ENCODE results near the gene PLK4.
A peak's percentile ranks its signal among the peaks of the same experiment; 100 is the strongest.
"Not testable (repeated sequence)": the region's sequence is repeated elsewhere in the genome, so short reads cannot be mapped to it uniquely, and the experiment has no call there.

Gene PLK4

DNA sequence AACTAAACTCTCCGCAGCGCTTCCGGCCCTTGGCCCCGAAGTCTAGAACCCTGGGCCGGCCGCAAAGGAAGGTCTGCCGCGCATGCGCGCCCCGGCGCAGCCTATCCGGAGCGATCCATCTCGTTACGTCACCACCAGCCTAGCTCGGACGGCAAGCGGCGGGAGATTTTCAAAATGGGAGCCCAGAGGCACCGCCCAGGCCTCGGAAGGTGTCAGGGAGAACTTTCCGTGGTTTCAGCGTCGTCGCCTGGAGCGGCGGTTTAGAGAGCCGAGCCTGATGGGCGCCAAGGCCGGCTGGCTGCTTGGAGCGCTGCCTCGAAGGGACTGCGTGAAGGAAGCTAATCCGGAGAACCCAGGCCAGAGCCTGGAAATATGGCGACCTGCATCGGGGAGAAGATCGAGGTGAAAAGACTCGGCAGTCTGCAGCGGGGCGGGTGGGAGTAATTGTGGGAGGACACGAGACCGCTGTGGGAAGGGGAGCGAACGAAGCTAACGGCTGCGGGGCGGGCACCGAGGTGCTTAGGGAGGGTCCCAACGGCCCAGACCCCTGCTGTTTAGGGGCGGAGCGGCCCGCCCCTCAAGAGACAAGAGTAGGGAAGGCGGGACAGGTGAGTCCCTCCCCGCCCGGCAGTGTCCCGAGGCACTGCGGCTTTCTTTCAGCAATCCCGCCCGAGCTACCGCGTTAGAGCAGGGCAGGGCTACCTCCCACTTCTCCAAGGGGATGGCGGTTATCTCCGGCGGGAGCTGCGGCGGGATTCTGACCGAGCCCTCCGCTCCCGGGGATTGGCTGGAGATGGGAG lies at the start of gene PLK4:
TSS of gene PLK4 (plus strand) at position 131 of the 800 bp plus-strand sequence. CDS start at position 373, 242 bp downstream.
- DNase-seq: peak; percentile 97

DNA sequence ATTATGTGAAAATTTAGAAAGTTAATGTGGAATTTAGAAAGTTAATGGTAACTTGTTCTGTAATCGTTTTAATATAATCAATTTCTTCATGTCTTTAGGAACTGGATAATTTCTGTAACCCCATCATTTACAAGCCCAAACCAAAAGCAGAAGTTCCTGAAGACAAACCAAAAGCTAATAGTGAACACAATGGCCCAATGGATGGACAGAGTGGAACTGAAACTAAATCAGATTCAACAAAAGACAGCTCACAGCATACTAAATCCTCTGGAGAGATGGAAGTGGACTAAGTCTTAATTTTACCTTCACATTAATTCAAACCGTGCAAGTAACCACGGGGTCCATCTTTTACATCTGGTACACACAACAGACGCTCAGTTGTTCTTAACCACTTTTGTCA lies 48.1 kb upstream of the PLK4 start:
- no peak for DNase-seq

DNA sequence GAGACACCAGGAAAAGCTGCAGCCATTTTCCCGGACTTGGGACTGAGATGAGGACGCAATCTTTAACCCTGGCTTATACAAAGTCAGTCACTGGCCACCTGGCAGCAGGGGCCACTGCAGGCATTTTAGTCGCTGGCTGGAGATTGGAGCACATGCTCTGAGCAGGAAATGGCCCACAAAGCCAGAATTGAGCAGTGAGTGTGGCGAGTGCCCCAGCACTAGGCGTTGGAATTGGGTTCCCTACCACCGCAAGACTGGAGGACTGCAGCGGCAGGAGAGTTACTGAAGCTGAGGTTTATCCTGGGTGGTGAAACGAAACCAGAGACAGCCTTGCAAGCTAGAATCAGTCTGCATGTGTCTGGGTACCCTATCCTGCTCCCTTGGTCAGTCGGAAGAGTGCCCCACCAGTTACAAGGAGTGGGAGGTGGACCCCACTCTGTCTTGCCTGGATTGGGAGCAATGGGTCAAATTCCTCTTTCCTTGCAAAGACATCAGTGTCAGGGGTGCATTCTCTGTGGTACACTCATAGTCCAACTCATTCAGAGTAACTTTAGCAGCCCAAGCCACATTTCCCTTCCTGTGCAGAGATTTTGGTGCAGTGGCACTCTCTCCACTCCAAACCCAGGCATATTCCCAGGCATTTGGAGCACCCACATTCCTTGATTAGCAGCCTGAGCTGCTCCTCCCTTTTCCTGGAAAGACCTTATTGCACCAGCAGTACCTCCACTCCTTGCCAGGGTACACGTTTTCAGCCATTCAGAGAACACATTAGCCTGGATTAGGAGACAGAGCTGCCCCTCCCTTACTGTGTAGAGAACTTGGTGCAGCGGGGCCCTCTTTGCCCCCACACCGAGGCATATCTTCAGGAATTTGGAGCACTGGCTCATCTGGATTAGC lies 36.7 kb upstream of the PLK4 start:
- no peak for DNase-seq

DNA sequence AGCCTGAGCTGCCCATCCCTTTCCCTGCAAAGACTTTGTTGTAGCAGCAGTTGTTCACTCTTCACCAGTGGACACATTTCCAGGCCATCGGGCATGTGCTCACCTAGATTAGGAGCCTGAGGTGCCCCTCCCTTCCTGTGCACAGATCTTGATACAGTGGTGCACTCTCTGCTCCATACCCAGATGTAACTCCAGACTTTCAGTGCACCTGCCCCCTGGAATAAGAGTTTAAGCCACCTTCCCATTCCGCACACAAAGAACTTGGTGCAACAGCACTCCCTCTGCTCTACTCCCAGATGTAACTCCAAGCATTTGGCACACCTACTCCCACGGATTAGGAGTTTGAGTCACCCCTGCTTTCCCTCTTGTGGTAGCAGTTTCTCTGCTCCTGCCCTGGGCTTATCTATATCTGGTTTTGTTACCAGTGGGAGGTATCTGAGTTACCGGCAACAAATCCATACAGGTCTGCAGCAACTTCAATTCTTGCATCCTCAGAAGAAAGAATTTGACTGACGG lies 36.0 kb upstream of the PLK4 start:
- DNase-seq: no peak

DNA sequence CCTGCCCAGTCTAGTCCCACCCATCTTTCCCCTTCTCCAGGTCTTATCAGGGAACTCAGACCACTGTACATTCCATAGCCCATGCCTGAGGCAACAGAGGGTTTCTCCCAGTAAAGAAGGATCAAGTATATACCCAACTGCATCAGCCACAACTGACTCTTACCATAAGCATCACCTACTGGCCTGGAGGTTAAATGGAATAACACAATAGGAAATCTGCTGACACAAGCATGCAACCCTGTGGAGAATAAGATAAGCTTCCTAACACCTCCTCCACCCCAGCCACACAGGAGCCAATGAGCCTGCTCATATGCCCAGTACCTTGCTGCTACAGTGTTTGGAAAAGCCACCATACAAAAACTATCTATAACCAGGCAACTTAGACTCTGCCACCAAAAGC lies 34.6 kb upstream of the PLK4 start:
- DNase-seq: no peak

GRCh38 chr4:127846765-127847164 lies 33.9 kb upstream of the PLK4 start:
- no peak for DNase-seq

DNA sequence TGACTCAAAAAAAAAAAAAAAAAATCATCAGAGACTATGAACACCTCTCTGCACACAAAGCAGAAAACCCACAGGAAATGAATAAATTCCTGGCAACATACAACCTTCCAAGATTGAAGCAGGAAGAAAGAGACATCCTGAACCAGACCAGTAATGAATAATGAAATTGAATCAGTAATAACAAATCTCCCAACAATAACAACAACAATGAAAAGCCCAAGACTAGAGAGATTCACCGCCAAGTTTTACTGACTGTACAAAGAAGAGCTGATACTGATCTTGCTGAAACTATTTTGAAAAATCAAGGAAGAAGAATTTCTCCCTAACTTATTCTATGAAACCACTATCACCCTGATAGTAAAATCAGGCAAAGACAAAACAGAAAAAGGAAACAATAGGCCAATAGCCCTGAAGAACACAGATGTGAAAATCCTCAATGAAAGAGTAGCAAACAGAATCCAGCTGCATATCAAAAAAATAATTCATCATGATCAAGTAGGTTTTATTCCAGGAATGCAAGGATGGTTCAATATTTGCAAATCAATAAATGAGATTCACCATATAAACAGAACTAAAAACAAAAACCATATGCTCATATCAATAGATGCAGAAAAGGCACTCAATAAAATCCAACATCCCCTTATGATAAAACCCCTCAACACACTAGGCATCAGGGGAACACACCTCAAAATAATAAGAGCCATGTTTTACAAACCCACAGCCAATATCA lies 31.0 kb upstream of the PLK4 start:
- no peak for DNase-seq

DNA sequence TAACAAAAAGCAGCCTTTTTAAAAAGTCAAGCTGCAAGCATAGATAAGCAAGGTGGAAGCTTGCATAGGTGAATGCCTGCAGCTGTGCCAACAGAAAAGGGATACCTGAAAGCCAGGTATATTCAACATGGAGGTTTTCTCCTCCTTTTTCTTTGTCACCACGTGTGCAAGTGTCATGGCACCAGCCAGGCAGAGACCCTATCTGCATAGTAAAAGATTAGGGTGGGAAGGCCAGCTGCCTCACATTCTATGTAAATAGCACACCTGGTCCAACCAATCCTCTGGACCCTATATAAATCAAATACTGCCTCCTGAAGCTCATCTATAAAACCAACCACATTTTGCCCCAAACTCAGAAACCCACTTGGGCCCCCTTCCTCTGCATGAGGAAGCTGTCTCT lies 28.0 kb upstream of the PLK4 start:
- DNase-seq: no peak

DNA sequence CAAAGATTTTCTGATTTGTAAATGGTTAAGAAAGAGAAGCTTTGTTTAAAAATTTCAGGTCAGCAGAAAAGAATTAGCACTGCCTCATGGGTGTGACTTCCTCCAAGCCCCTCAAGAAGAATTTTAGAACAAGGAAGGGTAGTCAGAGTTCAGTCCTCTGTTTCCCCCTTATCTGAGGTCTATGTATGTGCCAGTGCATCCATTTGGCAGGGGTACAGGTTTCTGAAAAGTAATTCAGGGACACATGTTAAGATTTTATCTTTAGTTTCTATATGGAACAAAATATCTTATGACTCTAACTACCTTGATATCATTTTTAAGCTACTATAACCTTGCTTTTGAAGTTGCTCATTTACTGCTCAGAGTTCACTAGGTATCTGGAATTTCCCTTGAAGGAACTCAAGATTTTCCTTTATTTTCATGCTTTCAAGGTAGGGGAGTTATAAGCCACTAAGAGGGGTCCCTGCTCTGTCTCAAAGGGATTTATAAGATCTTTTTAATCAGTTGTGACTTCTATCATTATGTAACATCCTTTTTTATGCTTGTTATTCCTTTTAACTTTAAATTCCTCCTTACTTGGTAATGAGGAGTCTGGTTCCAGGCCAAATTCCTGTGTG lies 24.4 kb upstream of the PLK4 start:
- DNase-seq: no peak

DNA sequence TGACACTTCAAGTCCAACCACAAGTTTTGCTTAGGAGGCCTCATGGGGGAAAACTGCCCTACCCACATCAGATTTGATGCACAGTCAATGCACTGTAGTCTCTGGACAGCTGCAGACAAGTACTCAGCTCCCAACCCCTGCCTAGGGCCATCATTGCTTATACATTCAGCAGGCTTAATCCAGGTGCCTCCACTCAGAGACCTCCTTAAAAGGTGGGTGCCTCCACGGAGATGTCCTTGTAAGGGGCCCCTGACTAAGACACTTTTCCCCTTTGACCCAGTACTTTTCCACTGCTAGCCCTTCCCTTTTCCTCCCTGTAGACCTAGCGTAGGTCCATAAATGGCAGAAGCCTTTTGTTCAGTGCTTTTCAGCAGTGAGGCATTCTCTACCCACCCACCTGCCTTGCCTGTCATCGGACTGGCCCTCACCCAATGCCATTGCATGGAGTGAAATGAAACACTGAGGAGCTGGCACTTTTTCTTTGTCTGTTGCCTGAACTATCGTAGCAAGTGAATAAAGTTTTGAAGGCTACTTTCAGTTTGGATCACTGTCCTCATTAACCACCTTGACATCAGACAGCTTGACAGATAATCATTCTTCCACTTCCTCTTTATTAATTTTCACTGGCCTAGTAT lies 23.8 kb upstream of the PLK4 start:
- DNase-seq: no peak

DNA sequence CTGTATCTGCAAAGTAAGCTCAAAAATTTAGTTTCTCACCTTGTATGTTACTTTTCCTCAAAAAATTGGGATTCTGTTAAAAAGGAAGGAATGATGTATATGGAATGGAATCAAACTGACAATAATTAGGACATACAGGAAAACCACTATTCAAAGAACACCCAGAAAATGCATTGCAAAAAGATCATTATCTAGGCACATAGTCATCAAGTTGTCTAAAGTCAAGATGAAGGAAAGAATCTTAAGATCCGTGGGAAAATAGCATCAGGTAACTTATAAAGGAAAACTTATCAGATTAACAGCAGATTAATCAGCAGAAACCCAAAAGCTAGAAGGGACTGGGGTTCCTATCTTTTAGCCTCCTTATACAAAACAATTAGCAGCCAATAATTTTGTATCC lies 23.1 kb upstream of the PLK4 start:
- no peak for DNase-seq

DNA sequence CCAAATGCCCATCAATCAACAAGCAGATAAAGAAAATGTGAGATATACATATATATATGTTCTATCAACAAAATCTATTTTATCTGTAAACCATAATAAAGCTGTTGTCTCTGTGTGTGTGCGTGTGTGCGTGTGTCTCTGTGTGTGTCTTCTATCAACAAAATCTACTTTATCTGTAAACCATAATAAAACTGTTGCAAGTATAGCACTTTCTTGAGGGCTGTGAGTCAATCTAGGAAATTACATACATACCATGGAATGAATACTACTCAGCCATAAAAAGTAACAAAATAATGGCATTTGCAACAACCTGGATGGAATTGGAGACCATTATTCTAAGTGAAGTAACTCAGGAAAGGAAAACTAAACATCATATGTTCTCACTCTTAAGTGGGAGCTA lies 12.5 kb upstream of the PLK4 start:
- no peak for DNase-seq

DNA sequence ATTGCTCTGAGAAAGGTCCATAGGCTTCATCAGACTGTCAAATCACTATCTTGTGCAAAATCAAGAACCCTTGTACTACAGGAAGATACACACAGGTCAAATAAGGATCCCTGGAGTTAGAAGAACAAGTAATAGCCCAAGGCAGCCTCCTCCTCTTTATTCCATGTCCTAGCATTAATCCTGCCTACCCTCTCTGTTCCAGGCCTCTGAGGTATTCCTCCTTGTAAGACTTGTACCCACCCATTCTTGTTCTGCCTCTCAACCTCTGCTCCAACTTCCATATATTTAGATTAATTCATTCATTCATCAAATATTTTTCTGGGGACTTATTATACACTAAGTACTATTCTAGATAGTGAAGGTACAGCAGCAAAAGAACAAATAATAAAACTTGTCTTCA lies 10.4 kb upstream of the PLK4 start:
- no peak for DNase-seq

- DNase-seq: no peak
Measured at GRCh38 chr4:127870688-127871087, 10.0 kb upstream of the PLK4 start.

DNA sequence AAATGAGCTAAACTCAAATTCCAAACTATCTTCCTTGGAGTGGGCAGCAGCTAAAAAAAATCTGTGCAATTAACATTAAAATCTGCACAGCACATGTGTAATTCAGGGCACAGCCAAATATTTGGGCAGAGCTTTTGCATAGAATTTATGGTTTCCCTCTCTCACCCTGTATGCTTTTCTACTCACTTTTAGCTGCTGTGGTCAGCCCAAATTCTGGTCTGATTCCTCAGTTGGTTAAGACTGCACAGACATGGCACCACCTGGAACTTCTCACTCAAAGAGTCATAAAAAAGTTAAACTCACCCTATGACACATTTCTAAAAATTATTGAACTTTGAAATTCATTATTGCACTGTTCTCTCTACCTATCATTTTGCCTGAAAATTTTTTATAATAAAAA lies 4.9 kb upstream of the PLK4 start:
- DNase-seq: no peak

- no peak for DNase-seq
Measured at GRCh38 chr4:127881563-127881864, 821 bp downstream of the PLK4 start.

DNA sequence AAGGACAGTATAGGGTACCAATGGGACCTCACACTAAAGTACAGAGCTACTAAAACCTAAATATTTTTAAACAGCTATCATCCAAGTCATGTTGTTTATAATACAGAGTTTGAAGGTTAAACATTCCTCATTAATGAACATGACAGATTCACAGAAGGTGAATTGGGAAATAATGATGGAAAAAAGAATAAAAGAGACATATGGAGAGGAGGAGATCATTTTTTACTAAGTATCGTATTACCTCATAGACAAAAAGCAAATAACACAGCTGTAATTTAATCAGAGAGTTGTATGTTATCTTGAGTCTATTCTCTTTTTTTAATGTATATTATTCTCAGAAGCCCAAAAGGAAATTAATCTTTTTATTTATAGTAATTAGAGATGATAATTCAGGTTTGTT lies 7.9 kb downstream of the PLK4 start:
- DNase-seq: no peak

DNA sequence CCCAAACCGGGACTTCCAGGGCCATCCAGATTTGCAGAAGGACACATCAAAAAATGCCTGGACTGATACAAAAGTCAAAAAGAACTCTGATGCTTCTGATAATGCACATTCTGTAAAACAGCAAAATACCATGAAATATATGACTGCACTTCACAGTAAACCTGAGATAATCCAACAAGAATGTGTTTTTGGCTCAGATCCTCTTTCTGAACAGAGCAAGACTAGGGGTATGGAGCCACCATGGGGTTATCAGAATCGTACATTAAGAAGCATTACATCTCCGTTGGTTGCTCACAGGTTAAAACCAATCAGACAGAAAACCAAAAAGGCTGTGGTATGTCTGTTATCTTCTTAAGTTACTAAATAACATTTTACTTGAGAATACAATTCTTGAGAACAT lies 9.2 kb downstream of the PLK4 start:
- no peak for DNase-seq

DNA sequence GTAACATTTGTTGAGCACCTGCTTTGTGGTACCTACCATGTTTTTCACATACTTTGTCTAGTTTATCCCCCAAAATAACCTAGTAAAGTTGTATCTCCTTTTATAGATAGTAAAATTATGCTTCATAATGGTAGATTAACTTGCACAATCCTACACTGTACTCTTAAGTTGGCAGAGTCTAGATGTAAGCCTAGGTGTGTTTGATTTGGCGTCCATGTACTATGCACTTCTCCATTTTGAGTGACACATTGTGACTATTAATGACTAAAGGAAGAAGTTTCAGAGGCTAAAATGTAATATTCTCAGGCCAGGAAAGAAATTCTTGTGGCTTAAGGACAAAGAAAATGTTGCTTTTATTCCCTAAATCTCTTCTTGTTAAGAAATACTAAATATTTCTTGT lies 15.4 kb downstream of the PLK4 start:
- DNase-seq: no peak

GRCh38 chr4:127896528-127896927 lies 15.8 kb downstream of the PLK4 start:
- no peak for DNase-seq

- not testable (repeated sequence) for DNase-seq
Measured at GRCh38 chr4:127899682-127900081, 19.0 kb downstream of the PLK4 start.

DNA sequence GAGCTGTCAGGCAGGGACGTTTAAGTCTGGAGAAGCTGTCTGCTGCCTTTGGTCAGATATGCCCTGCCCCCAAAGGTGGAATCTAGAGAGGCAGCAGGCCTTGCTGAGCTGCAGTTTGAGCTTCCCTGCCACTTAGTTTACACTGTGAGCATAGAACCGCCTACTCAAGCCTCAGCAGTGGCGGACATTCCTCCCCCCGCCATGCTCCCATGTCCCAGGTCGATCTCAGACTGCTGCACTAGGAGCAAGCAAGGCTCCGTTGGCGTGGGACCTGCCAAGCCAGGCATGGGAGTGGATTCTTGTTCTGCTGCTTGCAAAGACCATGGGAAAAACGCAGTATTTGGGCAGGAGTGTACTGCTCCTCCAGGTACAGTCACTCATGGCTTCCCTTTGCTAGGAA lies 24.3 kb downstream of the PLK4 start:
- no peak for DNase-seq
